IMR-90 (cell line): ENCODE data around the gene NPAS3. TPM values are rescaled to one million over a fixed set of nuclear protein-coding genes. Genes with fewer than 3 reads are reported as not detected.

ENCODE experiments used
- ATAC-seq: fragments of 200-7000 bp; cut with Tn5 transposase; 2 replicates; pipeline ENCODE4 v1.9.1; 2020; ENCODE audit warnings: low read depth, mild to moderate bottlenecking, moderate library complexity
- BruUV-seq: library from RNA; stranded (reverse); fragments of 400-500 nt; replicated peaks from 2 replicates; lab custom pipeline; 2021; lab: Mats Ljungman, UMichigan
- CTCF ChIA-PET: fragments of 300-600 bp; formaldehyde crosslinking; extraction: SDS; loops from one replicate; lab custom pipeline; 2021; ENCODE audit warnings: antibody characterized with exemption; lab: Yijun Ruan, JAX
- POLR2A ChIA-PET: fragments of 300-600 bp; sonication (Branson Sonifier 250); formaldehyde crosslinking; loops from one replicate; lab custom pipeline; 2022; ENCODE audit warnings: antibody characterized with exemption; ENCODE audit not compliant: unreplicated experiment; lab: Charles Lee
- DNase-seq: peaks from one replicate; pipeline ENCODE4 v3.0.0; 2013
- H2AFZ ChIP-seq: replicated peaks from 2 replicates; pipeline ENCODE3; 2013; ENCODE audit warnings: low read length, mild to moderate bottlenecking; ENCODE audit not compliant: poor library complexity
- H2AK5ac ChIP-seq: 2 replicates; pipeline ENCODE4 v1.6.1; 2013; ENCODE audit warnings: low read depth, low read length, inconsistent platforms
- H2AK9ac ChIP-seq: replicated peaks from 2 replicates; pipeline ENCODE3; 2013; ENCODE audit warnings: mild to moderate bottlenecking, low read depth, low read length, moderate library complexity; ENCODE audit not compliant: poor library complexity
- H2BK120ac ChIP-seq: 2 replicates; pipeline ENCODE4 v1.6.1; 2013; ENCODE audit warnings: low read depth, low read length, inconsistent platforms
- H2BK15ac ChIP-seq: 3 replicates; pipeline ENCODE4 v1.6.1; 2013; ENCODE audit warnings: low read depth, low read length, inconsistent platforms
- H2BK20ac ChIP-seq: 2 replicates; pipeline ENCODE4 v1.6.1; 2013; ENCODE audit warnings: low read depth, mild to moderate bottlenecking, inconsistent platforms, low read length, moderate library complexity
- H2BK5ac ChIP-seq: 2 replicates; pipeline ENCODE4 v1.6.1; 2013; ENCODE audit warnings: mild to moderate bottlenecking, low read depth, low read length, inconsistent platforms; ENCODE audit not compliant: poor library complexity, severe bottlenecking
- H3K14ac ChIP-seq: replicated peaks from 2 replicates; pipeline ENCODE4 v1.6.1; 2013; ENCODE audit warnings: low read depth, low read length, inconsistent platforms
- H3K18ac ChIP-seq: 2 replicates; pipeline ENCODE4 v1.6.1; 2013; ENCODE audit warnings: low read depth, low read length, control low read depth
- H3K23ac ChIP-seq: 2 replicates; pipeline ENCODE4 v1.6.1; 2013; ENCODE audit warnings: low read depth, low read length, inconsistent platforms
- H3K27ac ChIP-seq: 2 replicates; pipeline ENCODE4 v1.5.1; 2013; ENCODE audit warnings: mild to moderate bottlenecking, control low read depth, low read length; ENCODE audit not compliant: insufficient read depth
- H3K27me3 ChIP-seq: 2 replicates; pipeline ENCODE4 v1.6.1; 2013; ENCODE audit warnings: low read length; ENCODE audit not compliant: control insufficient read depth, insufficient read depth
- H3K36me3 ChIP-seq: 2 replicates; pipeline ENCODE4 v1.6.1; 2013; ENCODE audit warnings: low read length, mixed read lengths; ENCODE audit not compliant: control insufficient read depth, insufficient read depth
- H3K4ac ChIP-seq: 2 replicates; pipeline ENCODE4 v1.6.1; 2013; ENCODE audit warnings: low read depth, low read length, inconsistent platforms
- H3K4me1 ChIP-seq: 2 replicates; pipeline ENCODE4 v1.6.1; 2013; ENCODE audit warnings: low read length, mixed read lengths; ENCODE audit not compliant: control insufficient read depth, insufficient read depth
- H3K4me2 ChIP-seq: 2 replicates; pipeline ENCODE4 v1.6.1; 2013; ENCODE audit warnings: low read depth, mild to moderate bottlenecking, control low read depth, low read length, moderate library complexity
- H3K4me3 ChIP-seq: 2 replicates; pipeline ENCODE4 v1.5.1; 2013; ENCODE audit warnings: low read depth, mild to moderate bottlenecking, control low read depth, low read length, moderate library complexity; ENCODE audit not compliant: insufficient read depth
- H3K56ac ChIP-seq: 2 replicates; pipeline ENCODE4 v1.6.1; 2013; ENCODE audit warnings: low read length, inconsistent platforms; ENCODE audit not compliant: insufficient read depth; ENCODE audit errors: extremely low read depth
- H3K79me1 ChIP-seq, 2 experiments: 2 replicates each; pipeline ENCODE4 v1.6.1; 2013; ENCODE audit warnings: low read length in 2 of 2, inconsistent platforms in 1 of 2, low read depth in 1 of 2
- H3K9ac ChIP-seq: 2 replicates; pipeline ENCODE4 v1.6.1; 2013; ENCODE audit warnings: low read depth, low read length, control low read depth
- H3K9me1 ChIP-seq: 2 replicates; pipeline ENCODE4 v1.6.1; 2013; ENCODE audit warnings: low read length, inconsistent platforms; ENCODE audit not compliant: insufficient read depth
- H3K9me3 ChIP-seq: 2 replicates; pipeline ENCODE4 v1.6.1; 2013; ENCODE audit warnings: low read length; ENCODE audit not compliant: control insufficient read depth, insufficient read depth
- H4K20me1 ChIP-seq: 2 replicates; pipeline ENCODE4 v1.6.1; 2013; ENCODE audit warnings: low read length, inconsistent platforms; ENCODE audit not compliant: insufficient read depth
- H4K5ac ChIP-seq: 2 replicates; pipeline ENCODE4 v1.6.1; 2013; ENCODE audit warnings: mild to moderate bottlenecking, low read depth, low read length, control low read depth
- H4K8ac ChIP-seq, 2 experiments: 2 replicates each; pipeline ENCODE4 v1.6.1; 2013; ENCODE audit warnings: low read depth in 2 of 2, low read length in 2 of 2, control low read depth in 1 of 2, inconsistent platforms in 1 of 2
- H4K91ac ChIP-seq: 2 replicates; pipeline ENCODE4 v1.6.1; 2013; ENCODE audit warnings: low read depth, low read length, inconsistent platforms; ENCODE audit not compliant: insufficient read depth
- BHLHE40 ChIP-seq: fragments of 150-350 bp; IDR thresholded peaks from 2 replicates; pipeline ENCODE4 v1.6.1; 2016; ENCODE audit warnings: mild to moderate bottlenecking, low read depth, low read length
- CEBPB ChIP-seq: IDR thresholded peaks from 2 replicates; pipeline ENCODE4 v1.6.1; 2012; ENCODE audit warnings: low read depth, low read length, improper control_type of control experiment
- CHD1 ChIP-seq: IDR thresholded peaks from 2 replicates; pipeline ENCODE4 v1.6.1; 2012; ENCODE audit warnings: low read depth, low read length, improper control_type of control experiment
- FOS ChIP-seq: fragments of 150-350 bp; IDR thresholded peaks from 2 replicates; pipeline ENCODE4 v1.6.1; 2016; ENCODE audit warnings: low read depth, low read length
- MAFK ChIP-seq: IDR thresholded peaks from 2 replicates; pipeline ENCODE4 v1.6.1; 2012; ENCODE audit warnings: low read depth, low read length, improper control_type of control experiment
- NFE2L2 ChIP-seq: fragments of 150-350 bp; IDR thresholded peaks from 2 replicates; pipeline ENCODE4 v1.6.1; 2016; ENCODE audit warnings: low read depth, mild to moderate bottlenecking, low read length
- POLR2A ChIP-seq: IDR thresholded peaks from 2 replicates; pipeline ENCODE4 v1.6.1; 2012; ENCODE audit warnings: mild to moderate bottlenecking, low read depth, low read length
- RAD21 ChIP-seq: IDR thresholded peaks from 2 replicates; pipeline ENCODE4 v1.6.1; 2012; ENCODE audit warnings: low read length, improper control_type of control experiment
- RCOR1 ChIP-seq: IDR thresholded peaks from 2 replicates; pipeline ENCODE4 v1.6.1; 2012; ENCODE audit warnings: mild to moderate bottlenecking, low read length, improper control_type of control experiment; ENCODE audit not compliant: insufficient replicate concordance
- RFX5 ChIP-seq: IDR thresholded peaks from 2 replicates; pipeline ENCODE4 v1.8.0; 2012; ENCODE audit warnings: low read depth, mild to moderate bottlenecking, low read length, moderate library complexity
- SMC3 ChIP-seq: fragments of 150-350 bp; IDR thresholded peaks from 2 replicates; pipeline ENCODE4 v1.6.1; 2016; ENCODE audit warnings: low read depth, mild to moderate bottlenecking, antibody characterized with exemption, low read length, moderate library complexity
- WGBS, 2 experiments: methylation state at CpG; one replicate each; pipeline versions ENCODE4 v1.1.5 to v1.1.7; 2013; ENCODE audit warnings: missing lambda C conversion rate in 2 of 2; ENCODE audit not compliant: insufficient read length in 1 of 2; ENCODE audit errors: extremely low coverage in 2 of 2; 5-methylcytosine and 5-hydroxymethylcytosine counted together
- dilution Hi-C: fragments of 300-500 bp; cut with HindIII; formaldehyde crosslinking; loops from one replicate; pipeline ENCODE4 v1.14.3; 2018; ENCODE audit warnings: low sequenced_read_pairs; ENCODE audit not compliant: unreplicated experiment
- in situ Hi-C: fragments of 300-500 bp; cut with MboI; formaldehyde crosslinking; loops from 3 replicates; pipeline ENCODE4 v1.14.3; 2019; ENCODE audit warnings: low sequenced_read_pairs, inconsistent platforms, mixed read lengths
- intact Hi-C: fragments of 100-400 bp; cut with micrococcal nuclease; formaldehyde crosslinking; loops from 2 replicates; pipeline ENCODE4 v1.10.0; 2022
- polyA plus RNA-seq, 3 experiments: library from polyadenylated mRNA; depleted of rRNA; stranded (reverse); fragments of >200 nt; gene quantifications; 2 replicates each; pipeline ENCODE4 v1.2.3, GENCODE V29; 2012; ENCODE audit warnings: low replicate concordance in 1 of 3
- total RNA-seq: library from RNA; depleted of rRNA; stranded (reverse); fragments of >200 nt; gene quantifications from 2 replicates; pipeline ENCODE4 v1.2.3, GENCODE V29; 2012
- TF ChIP-seq, protein P1 (sequence below): conservative IDR thresholded peaks from 2 replicates; pipeline ENCODE4 v1.5.1; 2012; ENCODE audit warnings: mild to moderate bottlenecking, low read depth, low read length, improper control_type of control experiment
- TF ChIP-seq, protein P2 (sequence below): fragments of 150-350 bp; IDR thresholded peaks from 2 replicates; pipeline ENCODE4 v1.6.1; 2017; ENCODE audit warnings: mild to moderate bottlenecking, antibody characterized with exemption, low read length, low read depth

The NPAS3 gene
- total and polyA plus RNA-seq, 2 of the 4 experiments (the other 2 are of a cell fraction), result not detected

DNA sequence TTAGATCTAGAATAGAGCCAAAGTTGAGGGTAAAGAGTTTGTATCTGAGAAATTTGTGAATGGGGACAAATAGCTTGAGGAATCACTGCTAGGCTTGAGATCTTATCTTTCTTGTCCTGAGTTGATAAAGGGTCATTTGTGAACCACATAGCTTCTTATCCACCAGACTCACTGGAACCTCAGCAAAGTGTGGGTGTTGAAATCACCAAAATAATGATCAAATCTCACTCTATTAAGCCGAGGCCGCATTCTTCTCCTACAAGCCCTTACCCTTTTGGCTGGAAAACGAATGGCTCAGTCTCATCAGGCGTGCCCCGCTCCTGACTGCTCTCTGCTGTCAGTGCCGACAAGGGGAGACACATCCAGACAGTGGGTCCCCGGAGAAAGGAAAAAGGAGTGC is 771.6 kb downstream of the NPAS3 start:
- H3K27me3 ChIP-seq, result no peaks in the 10 kb centered on the region
- no TSS peak for BruUV-seq
- no CpG with 5 or more reads among the region's 7 CpGs for WGBS, 2 experiments
- ChIA-PET POLR2A (no interaction called here), CTCF (no interaction called here)
- no peak overlapping the region for H3K4ac ChIP-seq
- H2AK9ac ChIP-seq, result no peak overlapping the region
- no peak overlapping the region for H3K9ac ChIP-seq
- no peak overlapping the region for H2BK5ac ChIP-seq
- no peak overlapping the region for H3K27ac ChIP-seq
- no peaks in the 10 kb centered on the region for H3K36me3 ChIP-seq
- H2BK15ac ChIP-seq, result no peak overlapping the region
- ATAC-seq (no peak), DNase-seq (no peak)
- no peak overlapping the region for H4K8ac ChIP-seq
- no peak overlapping the region for H2BK120ac ChIP-seq
- H3K79me1 ChIP-seq, result no peaks in the 10 kb centered on the region
- no peak overlapping the region for H2AFZ ChIP-seq
- H4K5ac ChIP-seq, result no peak overlapping the region
- in situ Hi-C loops (no loop called here), dilution Hi-C loops (no loop called here), intact Hi-C loops (no loop called here)
- H4K91ac ChIP-seq, result no peak overlapping the region
- no peaks in the 10 kb centered on the region for H3K9me1 ChIP-seq
- H3K9me3 ChIP-seq, result no peaks in the 10 kb centered on the region
- H3K4me2 ChIP-seq, result no peak overlapping the region
- H3K56ac ChIP-seq, result no peak overlapping the region
- no peak overlapping the region for H3K23ac ChIP-seq
- no peaks in the 10 kb centered on the region for H3K4me1 ChIP-seq
- no peak overlapping the region for H3K18ac ChIP-seq
- TF ChIP-seq RFX5 (no peak), RAD21 (no peak), BHLHE40 (no peak), POLR2A (no peak), MAFK (no peak), FOS (no peak), CEBPB (no peak), SMC3 (no peak), NFE2L2 (no peak), RCOR1 (no peak), CHD1 (no peak)
- TF ChIP-seq, protein P1, sequence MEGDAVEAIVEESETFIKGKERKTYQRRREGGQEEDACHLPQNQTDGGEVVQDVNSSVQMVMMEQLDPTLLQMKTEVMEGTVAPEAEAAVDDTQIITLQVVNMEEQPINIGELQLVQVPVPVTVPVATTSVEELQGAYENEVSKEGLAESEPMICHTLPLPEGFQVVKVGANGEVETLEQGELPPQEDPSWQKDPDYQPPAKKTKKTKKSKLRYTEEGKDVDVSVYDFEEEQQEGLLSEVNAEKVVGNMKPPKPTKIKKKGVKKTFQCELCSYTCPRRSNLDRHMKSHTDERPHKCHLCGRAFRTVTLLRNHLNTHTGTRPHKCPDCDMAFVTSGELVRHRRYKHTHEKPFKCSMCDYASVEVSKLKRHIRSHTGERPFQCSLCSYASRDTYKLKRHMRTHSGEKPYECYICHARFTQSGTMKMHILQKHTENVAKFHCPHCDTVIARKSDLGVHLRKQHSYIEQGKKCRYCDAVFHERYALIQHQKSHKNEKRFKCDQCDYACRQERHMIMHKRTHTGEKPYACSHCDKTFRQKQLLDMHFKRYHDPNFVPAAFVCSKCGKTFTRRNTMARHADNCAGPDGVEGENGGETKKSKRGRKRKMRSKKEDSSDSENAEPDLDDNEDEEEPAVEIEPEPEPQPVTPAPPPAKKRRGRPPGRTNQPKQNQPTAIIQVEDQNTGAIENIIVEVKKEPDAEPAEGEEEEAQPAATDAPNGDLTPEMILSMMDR, result no peak
- TF ChIP-seq, protein P2, sequence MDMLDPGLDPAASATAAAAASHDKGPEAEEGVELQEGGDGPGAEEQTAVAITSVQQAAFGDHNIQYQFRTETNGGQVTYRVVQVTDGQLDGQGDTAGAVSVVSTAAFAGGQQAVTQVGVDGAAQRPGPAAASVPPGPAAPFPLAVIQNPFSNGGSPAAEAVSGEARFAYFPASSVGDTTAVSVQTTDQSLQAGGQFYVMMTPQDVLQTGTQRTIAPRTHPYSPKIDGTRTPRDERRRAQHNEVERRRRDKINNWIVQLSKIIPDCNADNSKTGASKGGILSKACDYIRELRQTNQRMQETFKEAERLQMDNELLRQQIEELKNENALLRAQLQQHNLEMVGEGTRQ, result no peak
- no peak overlapping the region for H2AK5ac ChIP-seq
- no peak overlapping the region for H2BK20ac ChIP-seq
- H4K20me1 ChIP-seq, result no peaks in the 10 kb centered on the region
- H3K4me3 ChIP-seq, result no peak overlapping the region
- H3K14ac ChIP-seq, result no peak overlapping the region
